Type B pancreatic cell (in vitro differentiated cells): ENCODE data around the gene HELT. TPM values are rescaled to one million over a fixed set of nuclear protein-coding genes. Genes with fewer than 3 reads are reported as not detected.
"Not testable (repeated sequence)": the region's sequence is repeated elsewhere in the genome, so short reads cannot be mapped to it uniquely, and the experiment has no call there.

Experiments used
- DNase-seq: peaks from one replicate; pipeline ENCODE4 v3.0.0; 2021; ENCODE audit warnings: mixed read lengths; ENCODE audit not compliant: unreplicated experiment; ENCODE audit errors: extremely low spot score
- H3K27ac Mint-ChIP-seq: 2 replicates; pipeline ENCODE4 v1.8.0; 2021; ENCODE audit warnings: mild to moderate bottlenecking, mixed read lengths
- H3K27me3 Mint-ChIP-seq: 2 replicates; pipeline ENCODE4 v1.8.0; 2021; ENCODE audit warnings: mixed read lengths
- H3K36me3 Mint-ChIP-seq: 2 replicates; pipeline ENCODE4 v1.8.0; 2021; ENCODE audit warnings: mixed read lengths
- H3K4me1 Mint-ChIP-seq: one replicate; pipeline ENCODE4 v1.8.0; 2021; ENCODE audit warnings: mixed read lengths; ENCODE audit not compliant: unreplicated experiment
- H3K4me3 Mint-ChIP-seq: 2 replicates; pipeline ENCODE4 v1.8.0; 2021; ENCODE audit warnings: mild to moderate bottlenecking, mixed read lengths
- H3K9me3 Mint-ChIP-seq: 2 replicates; pipeline ENCODE4 v1.8.0; 2021; ENCODE audit warnings: mixed read lengths
- long read RNA-seq: library from polyadenylated mRNA; unstranded; transcript quantifications from one replicate; pipeline ENCODE4 v2.0.0, GENCODE V29; 2020
- total RNA-seq: library from RNA; stranded (reverse); gene quantifications from 2 replicates; pipeline ENCODE4 v1.2.1, GENCODE V29; 2021; ENCODE audit warnings: low replicate concordance
- TF ChIP-seq, protein P1 (sequence below): fragments of 200-600 bp; sonication (generic); conservative IDR thresholded peaks from 2 replicates; pipeline ENCODE4 v1.5.0; 2021; ENCODE audit warnings: antibody characterized with exemption, mild to moderate bottlenecking

Gene HELT, protein sequence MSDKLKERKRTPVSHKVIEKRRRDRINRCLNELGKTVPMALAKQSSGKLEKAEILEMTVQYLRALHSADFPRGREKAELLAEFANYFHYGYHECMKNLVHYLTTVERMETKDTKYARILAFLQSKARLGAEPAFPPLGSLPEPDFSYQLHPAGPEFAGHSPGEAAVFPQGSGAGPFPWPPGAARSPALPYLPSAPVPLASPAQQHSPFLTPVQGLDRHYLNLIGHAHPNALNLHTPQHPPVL
- 0.36 TPM in 1 of 2 replicates, not detected in the other for total RNA-seq
- long read RNA-seq: 0 reads

DNA sequence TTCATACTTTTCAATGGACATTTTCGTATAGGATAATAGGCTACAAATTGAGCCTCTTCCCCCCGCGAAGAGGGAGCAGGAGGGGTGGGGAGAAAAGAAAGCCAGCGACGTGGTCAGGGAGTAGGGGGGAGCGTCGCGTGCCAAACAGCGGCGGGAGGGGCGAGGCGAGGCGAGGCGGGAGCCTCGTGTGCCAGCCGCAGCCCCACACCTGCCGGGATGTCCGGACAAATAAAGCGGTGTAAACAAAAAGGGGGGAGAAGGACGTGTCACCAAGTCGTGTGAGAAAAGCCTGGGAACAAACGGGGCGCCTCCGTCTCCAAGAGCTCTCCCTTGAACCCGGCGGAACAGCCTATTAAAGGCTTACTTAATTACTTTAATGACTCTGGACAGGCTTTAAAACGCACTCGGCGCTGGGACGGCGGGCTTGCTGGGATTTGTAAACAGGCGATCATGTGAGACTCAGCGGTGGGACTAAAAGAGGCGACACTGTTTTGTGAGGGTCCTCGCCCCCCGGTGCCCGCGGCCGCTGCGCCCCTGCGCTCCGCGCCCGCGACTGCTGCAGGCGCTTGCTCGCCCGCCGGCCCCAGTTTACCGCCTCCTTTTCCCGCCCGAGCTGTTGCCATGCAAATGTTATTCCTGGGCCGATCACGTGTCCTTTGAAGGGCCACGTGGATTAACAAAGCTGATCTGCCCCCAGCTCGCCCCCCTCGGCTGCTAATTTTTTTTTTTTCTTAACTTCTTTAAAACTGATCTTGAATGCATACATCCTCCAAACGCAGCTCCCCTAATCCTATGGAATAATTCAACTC is at the start of gene HELT:
Gene HELT (plus strand): TSS at position 527 of the 809 bp plus-strand sequence. CDS start 439 bp downstream, outside the sequence.
- no peaks in the 10 kb centered on the region for H3K36me3 Mint-ChIP-seq

DNA sequence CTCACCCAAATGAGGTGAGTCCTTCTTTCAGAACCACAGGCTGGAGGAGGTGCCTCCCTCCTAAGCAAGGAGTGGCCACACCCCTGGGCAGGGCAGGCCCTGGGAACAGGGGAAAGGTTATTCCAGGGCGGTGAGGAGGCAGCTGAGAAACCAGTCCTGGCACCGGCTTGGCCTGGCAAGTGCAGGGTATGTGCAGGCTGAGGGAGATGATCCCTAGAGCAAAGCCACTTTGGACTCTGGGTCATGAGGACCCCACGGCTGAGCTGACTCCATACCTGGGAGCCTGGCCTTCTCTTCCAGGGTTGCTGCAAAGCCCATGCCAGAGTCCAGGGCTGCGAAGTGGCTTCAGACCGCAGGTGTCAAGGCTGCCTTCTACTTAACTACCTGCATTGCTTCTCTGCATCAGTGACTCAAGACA is 49.5 kb upstream of the HELT start:
- H3K36me3 Mint-ChIP-seq: peaks cover 4% of the 10 kb centered on the region
- DNase-seq: no peak
- H3K9me3 Mint-ChIP-seq: peaks cover 21% of the 10 kb centered on the region

More for the DNA sequence above, at the start of gene HELT:
- TF ChIP-seq, protein P1, sequence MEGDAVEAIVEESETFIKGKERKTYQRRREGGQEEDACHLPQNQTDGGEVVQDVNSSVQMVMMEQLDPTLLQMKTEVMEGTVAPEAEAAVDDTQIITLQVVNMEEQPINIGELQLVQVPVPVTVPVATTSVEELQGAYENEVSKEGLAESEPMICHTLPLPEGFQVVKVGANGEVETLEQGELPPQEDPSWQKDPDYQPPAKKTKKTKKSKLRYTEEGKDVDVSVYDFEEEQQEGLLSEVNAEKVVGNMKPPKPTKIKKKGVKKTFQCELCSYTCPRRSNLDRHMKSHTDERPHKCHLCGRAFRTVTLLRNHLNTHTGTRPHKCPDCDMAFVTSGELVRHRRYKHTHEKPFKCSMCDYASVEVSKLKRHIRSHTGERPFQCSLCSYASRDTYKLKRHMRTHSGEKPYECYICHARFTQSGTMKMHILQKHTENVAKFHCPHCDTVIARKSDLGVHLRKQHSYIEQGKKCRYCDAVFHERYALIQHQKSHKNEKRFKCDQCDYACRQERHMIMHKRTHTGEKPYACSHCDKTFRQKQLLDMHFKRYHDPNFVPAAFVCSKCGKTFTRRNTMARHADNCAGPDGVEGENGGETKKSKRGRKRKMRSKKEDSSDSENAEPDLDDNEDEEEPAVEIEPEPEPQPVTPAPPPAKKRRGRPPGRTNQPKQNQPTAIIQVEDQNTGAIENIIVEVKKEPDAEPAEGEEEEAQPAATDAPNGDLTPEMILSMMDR: no peak
- Mint-ChIP-seq H3K27me3 (peaks cover 99% of the 10 kb centered on the region), H3K27ac (no peak within 1 kb of the TSS), H3K4me3 (peak within 1 kb of the TSS; percentile 60), H3K9me3 (no peaks in the 10 kb centered on the region), H3K4me1 (peaks cover 21% of the 10 kb centered on the region)
- DNase-seq: no peak

DNA sequence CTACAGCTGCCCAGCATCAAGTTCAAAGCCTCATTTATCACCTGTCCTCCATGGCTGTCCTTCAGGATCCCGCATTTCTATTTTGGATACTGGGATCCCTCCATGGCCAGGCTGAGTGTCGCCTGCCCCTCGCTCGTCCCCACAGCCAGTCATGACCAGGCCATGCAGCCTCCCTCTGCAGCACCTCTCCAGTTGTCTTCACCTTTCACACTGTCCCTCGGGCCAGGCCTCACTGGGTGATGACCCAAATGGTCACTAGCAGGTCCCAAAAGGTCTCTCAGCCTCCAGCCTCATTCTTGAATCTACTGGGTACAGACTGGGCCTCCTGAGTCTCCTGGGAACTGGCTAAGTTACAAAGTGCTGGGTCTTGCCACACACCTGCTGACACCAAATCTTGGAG is 48.7 kb upstream of the HELT start:
- peaks cover 4% of the 10 kb centered on the region for H3K4me1 Mint-ChIP-seq
- H3K36me3 Mint-ChIP-seq: peaks cover 4% of the 10 kb centered on the region
- TF ChIP-seq, protein P1: no peak
- DNase-seq: no peak
- H3K4me3 Mint-ChIP-seq: no peak overlapping the region
- peaks cover 21% of the 10 kb centered on the region for H3K9me3 Mint-ChIP-seq
- peaks cover 3% of the 10 kb centered on the region for H3K27me3 Mint-ChIP-seq
- no peak overlapping the region for H3K27ac Mint-ChIP-seq

More for the DNA sequence above, 49.5 kb upstream of the HELT start:
- Mint-ChIP-seq H3K27ac (peak overlapping the region; percentile 4), H3K27me3 (peaks cover 3% of the 10 kb centered on the region), H3K4me1 (peaks cover 4% of the 10 kb centered on the region), H3K4me3 (no peak overlapping the region)
- TF ChIP-seq, protein P1: no peak

DNA sequence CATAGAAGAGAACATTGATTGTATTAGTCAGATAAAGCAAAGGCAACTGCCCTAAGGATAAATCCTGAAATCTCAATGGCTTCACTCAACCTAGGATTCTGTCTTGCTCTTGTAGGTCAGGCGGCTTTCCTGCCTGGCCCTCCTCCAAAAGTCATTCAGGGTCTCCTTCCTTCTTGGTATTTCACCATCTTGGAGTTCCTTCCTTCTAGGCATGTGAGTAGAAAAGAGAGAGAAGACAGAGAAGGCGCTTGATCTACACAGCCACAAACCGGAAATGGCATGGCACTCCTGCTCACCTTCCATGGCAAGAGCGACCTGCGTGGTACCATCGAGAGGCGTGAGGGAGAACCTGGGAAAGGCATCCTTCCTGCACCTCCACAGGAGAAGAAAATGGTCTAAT is 45.3 kb upstream of the HELT start:
- TF ChIP-seq, protein P1: no peak
- Mint-ChIP-seq H3K36me3 (no peaks in the 10 kb centered on the region), H3K4me1 (no peaks in the 10 kb centered on the region), H3K9me3 (peaks cover 12% of the 10 kb centered on the region), H3K27ac (no peak overlapping the region), H3K4me3 (no peak overlapping the region), H3K27me3 (no peaks in the 10 kb centered on the region)
- DNase-seq: no peak

DNA sequence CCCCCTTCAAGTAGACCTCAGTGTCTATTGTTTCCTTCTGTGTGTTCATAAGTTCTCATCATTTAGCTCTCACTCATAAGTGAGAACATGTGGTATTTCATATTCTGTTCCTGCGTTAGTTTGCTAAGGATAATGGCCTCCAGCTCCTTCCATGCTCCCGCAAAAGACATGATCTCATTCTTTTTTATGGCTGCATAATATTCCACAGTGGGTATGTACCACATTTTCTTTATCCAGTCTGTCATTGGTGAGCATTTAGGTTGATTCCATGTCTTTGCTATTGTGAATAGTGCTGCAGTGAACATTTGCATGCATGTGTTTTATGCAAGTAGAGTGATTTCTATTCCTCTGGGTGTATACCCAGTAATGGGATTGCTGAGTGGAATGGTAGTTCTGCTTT is 41.9 kb upstream of the HELT start:
- H3K27me3 Mint-ChIP-seq, H3K36me3 Mint-ChIP-seq, H3K4me1 Mint-ChIP-seq, H3K9me3 Mint-ChIP-seq, H3K4me3 Mint-ChIP-seq, DNase-seq, H3K27ac Mint-ChIP-seq: not testable (repeated sequence)

DNA sequence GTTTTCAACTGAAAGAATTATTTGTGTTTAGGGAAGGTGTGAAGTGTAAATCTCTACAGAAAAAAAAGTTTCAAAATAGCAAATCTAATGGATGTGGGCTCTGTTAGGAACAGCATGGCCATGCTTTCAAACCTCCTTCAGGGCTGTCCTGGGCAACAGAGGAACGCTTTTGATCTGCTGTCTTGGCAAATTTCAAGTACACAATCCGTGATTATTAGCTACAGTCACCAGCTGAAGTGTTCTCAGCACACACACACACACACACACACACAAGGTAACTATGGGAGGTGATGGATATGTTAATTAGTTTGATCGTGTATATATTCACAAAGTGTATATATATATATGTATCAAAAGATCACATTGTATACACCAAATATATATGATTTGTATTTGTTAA is 40.5 kb upstream of the HELT start:
- Mint-ChIP-seq H3K9me3 (peaks cover 2% of the 10 kb centered on the region), H3K27me3 (peaks cover under 1% of the 10 kb centered on the region), H3K4me3 (no peak overlapping the region), H3K4me1 (no peaks in the 10 kb centered on the region), H3K36me3 (no peaks in the 10 kb centered on the region), H3K27ac (no peak overlapping the region)
- TF ChIP-seq, protein P1: no peak
- DNase-seq: no peak
